Measurements from ENCODE around the gene PBX2. TPM values are rescaled to one million over a fixed set of nuclear protein-coding genes. Genes with fewer than 3 reads are reported as not detected.
A peak's percentile ranks its signal among the peaks of the same experiment; 100 is the strongest.
"Not testable (repeated sequence)": the region's sequence is repeated elsewhere in the genome, so short reads cannot be mapped to it uniquely, and the experiment has no call there.

The PBX2 gene
- total RNA-seq, 1 experiment from 2014 or later: 48.1 TPM

- DNase-seq (ENCODE audit: unreplicated experiment): peak; percentile 87
- not testable (repeated sequence) for H3K4me3 Mint-ChIP-seq (ENCODE audit: unreplicated experiment)
Observed at GRCh38 chr6:32185681-32186131, 4.3 kb downstream of the PBX2 start.

GRCh38 chr6:32184084-32184640, 5.8 kb downstream of the PBX2 start, which contains the start of gene AGER:
Gene AGER, minus strand, starts transcription at chr6:32184253. Its CDS starts 31 bp downstream, at chr6:32184222.
- BruUV-seq (replicated peaks): no TSS peak
- intact Hi-C loops (cut with micrococcal nuclease): no loop called here
- POLR2A ChIA-PET: no interaction called here
- Mint-ChIP-seq H3K27me3 (ENCODE audit: insufficient read depth, unreplicated experiment) (no peaks in the 10 kb centered on the region), H3K27ac (ENCODE audit: low read depth, unreplicated experiment) (no peak within 1 kb of the TSS), H3K9me3 (ENCODE audit: unreplicated experiment) (no peaks in the 10 kb centered on the region), H3K4me3 (ENCODE audit: unreplicated experiment) (no peak within 1 kb of the TSS), H3K4me1 (ENCODE audit: insufficient read depth, unreplicated experiment) (peaks cover 41% of the 10 kb centered on the region), H3K36me3 (ENCODE audit: insufficient read depth, unreplicated experiment) (peaks cover 70% of the 10 kb centered on the region)
- no peak for DNase-seq (ENCODE audit: unreplicated experiment)
- CTCF ChIA-PET: no interaction called here
- TF ChIP-seq CTCF (IDR thresholded peaks at IDR 0.05; ENCODE audit: unreplicated experiment): no peak

More at GRCh38 chr6:32185681-32186131, 4.3 kb downstream of the PBX2 start:
- Mint-ChIP-seq H3K4me1 (ENCODE audit: insufficient read depth, unreplicated experiment) (peaks cover 29% of the 10 kb centered on the region), H3K36me3 (ENCODE audit: insufficient read depth, unreplicated experiment) (peaks cover 55% of the 10 kb centered on the region)
- H3K9me3 Mint-ChIP-seq (ENCODE audit: unreplicated experiment); intact Hi-C loops (cut with micrococcal nuclease); CTCF ChIA-PET; BruUV-seq (replicated peaks); H3K27me3 Mint-ChIP-seq (ENCODE audit: insufficient read depth, unreplicated experiment); H3K27ac Mint-ChIP-seq (ENCODE audit: low read depth, unreplicated experiment): not testable (repeated sequence)
- POLR2A ChIA-PET: interaction anchor here (0.6 to 2.9 kb wide), 2 partner anchors 8 to 1026 kb away, joined by 4 to 19 read pairs; partner anchors contain the start of gene RNF5

- Mint-ChIP-seq H3K27ac (ENCODE audit: low read depth, unreplicated experiment) (no peak overlapping the region), H3K4me3 (ENCODE audit: unreplicated experiment) (no peak overlapping the region), H3K9me3 (ENCODE audit: unreplicated experiment) (no peaks in the 10 kb centered on the region), H3K27me3 (ENCODE audit: insufficient read depth, unreplicated experiment) (no peaks in the 10 kb centered on the region), H3K36me3 (ENCODE audit: insufficient read depth, unreplicated experiment) (peaks cover 76% of the 10 kb centered on the region), H3K4me1 (ENCODE audit: insufficient read depth, unreplicated experiment) (peaks cover 41% of the 10 kb centered on the region)
- no TSS peak for BruUV-seq (replicated peaks)
- POLR2A ChIA-PET: no interaction called here
- intact Hi-C loops (cut with micrococcal nuclease): no loop called here
- CTCF ChIA-PET: interaction anchor here (0.7 kb wide), 1 partner anchor 9 kb away, joined by 3 read pairs; no protein-coding TSS in a partner anchor
- DNase-seq (ENCODE audit: unreplicated experiment): no peak
- TF ChIP-seq CTCF (IDR thresholded peaks at IDR 0.05; ENCODE audit: unreplicated experiment): no peak
Observed at GRCh38 chr6:32183483-32184083, 6.4 kb downstream of the PBX2 start.

DNA sequence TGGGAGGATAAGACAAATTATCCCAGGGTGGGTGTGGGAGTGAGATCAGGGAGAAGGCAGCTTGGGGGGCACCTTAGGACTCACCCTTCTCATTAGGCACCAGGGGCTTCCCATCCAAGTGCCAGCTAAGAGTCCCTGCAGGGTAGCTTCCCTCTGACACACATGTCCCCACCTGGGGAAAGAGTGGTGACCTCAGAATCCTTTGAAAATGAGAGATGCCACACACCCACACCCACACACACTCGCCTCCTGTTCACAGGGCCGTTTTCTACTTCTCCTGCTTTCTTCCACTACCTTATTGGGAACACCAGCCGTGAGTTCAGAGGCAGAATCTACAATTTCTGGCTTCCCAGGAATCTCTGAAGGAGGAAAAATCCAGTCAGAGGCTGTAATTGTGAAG, 7.0 kb downstream of the PBX2 start:
- Mint-ChIP-seq H3K27ac (ENCODE audit: low read depth, unreplicated experiment) (no peak overlapping the region), H3K9me3 (ENCODE audit: unreplicated experiment) (no peaks in the 10 kb centered on the region), H3K4me1 (ENCODE audit: insufficient read depth, unreplicated experiment) (peaks cover 41% of the 10 kb centered on the region), H3K36me3 (ENCODE audit: insufficient read depth, unreplicated experiment) (peaks cover 78% of the 10 kb centered on the region), H3K27me3 (ENCODE audit: insufficient read depth, unreplicated experiment) (no peaks in the 10 kb centered on the region), H3K4me3 (ENCODE audit: unreplicated experiment) (no peak overlapping the region)
- POLR2A ChIA-PET: interaction anchor here (0.8 to 0.9 kb wide), 2 partner anchors 8 to 54 kb away, joined by 3 read pairs; no protein-coding TSS in a partner anchor
- intact Hi-C loops (cut with micrococcal nuclease): no loop called here
- no TSS peak for BruUV-seq (replicated peaks)
- TF ChIP-seq CTCF (IDR thresholded peaks at IDR 0.05; ENCODE audit: unreplicated experiment): no peak
- CTCF ChIA-PET: interaction anchor here (0.7 kb wide), 1 partner anchor 10 kb away, joined by 3 read pairs; no protein-coding TSS in a partner anchor
- DNase-seq (ENCODE audit: unreplicated experiment): no peak
